HG02759 (cell line): ENCODE results near the gene UBE2C.

Experiments used
- ATAC-seq: cut with Tn5 transposase; IDR thresholded peaks from one replicate; pipeline ENCODE4 v1.9.1; 2021; ENCODE audit warnings: mild to moderate bottlenecking, moderate library complexity; ENCODE audit not compliant: unreplicated experiment

UBE2C gene

GRCh38 chr20:45857114-45857881 is 44.9 kb downstream of the UBE2C start, which contains the start of the genes ACOT8 and ZSWIM3:
ACOT8 (minus strand) TSS chr20:45857392; CDS start chr20:45857315, 77 bp downstream.
ZSWIM3 (plus strand) TSS chr20:45857614; CDS start chr20:45857826, 212 bp downstream.
- ATAC-seq, result peak; percentile 91

DNA sequence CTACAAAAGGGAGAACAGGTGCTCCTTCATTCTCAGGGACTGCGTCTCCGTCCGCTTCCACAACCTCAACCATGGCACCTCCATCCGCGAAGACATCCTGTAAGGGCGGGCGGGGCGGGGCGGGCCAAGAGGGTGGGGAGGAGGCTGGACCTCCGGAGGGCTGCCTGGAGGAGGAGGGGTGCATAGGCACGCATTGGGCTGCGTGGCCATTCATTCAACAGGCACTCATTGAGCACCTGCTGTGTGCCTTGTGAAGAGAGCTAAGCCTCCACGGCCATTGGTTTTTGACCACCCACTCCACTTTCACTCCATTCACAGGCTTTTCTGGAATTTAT is 45.4 kb downstream of the UBE2C start:
- peak; percentile 14 for ATAC-seq

GRCh38 chr20:45859916-45860315 is 47.5 kb downstream of the UBE2C start:
- no peak for ATAC-seq

GRCh38 chr20:45860560-45861220 is 48.2 kb downstream of the UBE2C start:
- ATAC-seq, result no peak

- no peak for ATAC-seq
Observed at GRCh38 chr20:45861221-45862075, 49.0 kb downstream of the UBE2C start.

GRCh38 chr20:45863543-45864470 is 51.4 kb downstream of the UBE2C start:
- ATAC-seq, result no peak

GRCh38 chr20:45866454-45866853 is 54.0 kb downstream of the UBE2C start:
- ATAC-seq, result no peak
